Measurements from ENCODE around the gene KITLG.

DNA sequence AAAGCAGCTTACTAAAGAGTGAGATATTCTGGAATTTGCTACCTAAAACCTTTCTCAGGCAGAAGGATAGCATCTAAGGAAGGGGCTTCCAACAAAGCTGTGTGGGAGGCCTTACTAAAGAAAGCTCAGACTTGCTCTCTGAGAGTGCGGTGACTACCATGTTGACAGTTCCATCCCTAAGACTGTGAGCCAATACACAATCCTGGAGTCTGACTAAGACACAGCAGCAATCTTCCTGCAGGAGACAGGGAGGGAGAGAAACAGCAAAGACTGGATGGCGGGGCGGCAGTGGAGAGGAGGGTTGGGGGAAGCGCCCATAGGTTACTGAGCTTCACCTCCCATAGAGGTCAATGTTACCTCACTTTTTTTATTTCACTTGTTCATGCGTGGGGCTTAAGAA lies 70.9 kb downstream of the KITLG start:
- no peak for TF ChIP-seq EZH2 (IDR thresholded peaks at IDR 0.05; ENCODE audit: borderline replicate concordance)
- TF ChIP-seq EZH2phosphoT487 (IDR thresholded peaks at IDR 0.05; ENCODE audit: low read depth, severe bottlenecking, unreplicated experiment) = no peak
- TF ChIP-seq, protein P1, sequence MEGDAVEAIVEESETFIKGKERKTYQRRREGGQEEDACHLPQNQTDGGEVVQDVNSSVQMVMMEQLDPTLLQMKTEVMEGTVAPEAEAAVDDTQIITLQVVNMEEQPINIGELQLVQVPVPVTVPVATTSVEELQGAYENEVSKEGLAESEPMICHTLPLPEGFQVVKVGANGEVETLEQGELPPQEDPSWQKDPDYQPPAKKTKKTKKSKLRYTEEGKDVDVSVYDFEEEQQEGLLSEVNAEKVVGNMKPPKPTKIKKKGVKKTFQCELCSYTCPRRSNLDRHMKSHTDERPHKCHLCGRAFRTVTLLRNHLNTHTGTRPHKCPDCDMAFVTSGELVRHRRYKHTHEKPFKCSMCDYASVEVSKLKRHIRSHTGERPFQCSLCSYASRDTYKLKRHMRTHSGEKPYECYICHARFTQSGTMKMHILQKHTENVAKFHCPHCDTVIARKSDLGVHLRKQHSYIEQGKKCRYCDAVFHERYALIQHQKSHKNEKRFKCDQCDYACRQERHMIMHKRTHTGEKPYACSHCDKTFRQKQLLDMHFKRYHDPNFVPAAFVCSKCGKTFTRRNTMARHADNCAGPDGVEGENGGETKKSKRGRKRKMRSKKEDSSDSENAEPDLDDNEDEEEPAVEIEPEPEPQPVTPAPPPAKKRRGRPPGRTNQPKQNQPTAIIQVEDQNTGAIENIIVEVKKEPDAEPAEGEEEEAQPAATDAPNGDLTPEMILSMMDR (IDR thresholded peaks at IDR 0.05; ENCODE audit: poor library complexity) = no peak
